Fibroblast of lung (primary cell): Measurements from ENCODE around the gene ERBB2. TPM values are rescaled to one million over a fixed set of nuclear protein-coding genes. Genes with fewer than 3 reads are reported as not detected.

ENCODE experiments used
- DNase-seq, 2 donors: peaks; one replicate each; pipeline versions ENCODE4 v3.0.0 to v3.0.0-alpha.2; 2010; ENCODE audit warnings: low read depth in 2 of 2
- H2AFZ ChIP-seq: 2 replicates; pipeline ENCODE4 v1.5.1; 2012; ENCODE audit warnings: low read length, control low read depth, inconsistent platforms
- H3K27ac ChIP-seq: 2 replicates; pipeline ENCODE4 v1.5.1; 2011; ENCODE audit warnings: low read length, control low read depth; ENCODE audit not compliant: insufficient read depth
- H3K27me3 ChIP-seq: 2 replicates; pipeline ENCODE4 v1.5.1; 2011; ENCODE audit warnings: mild to moderate bottlenecking, low read length; ENCODE audit not compliant: control insufficient read depth, insufficient read depth
- H3K36me3 ChIP-seq: 2 replicates; pipeline ENCODE4 v1.5.1; 2011; ENCODE audit warnings: low read length; ENCODE audit not compliant: control insufficient read depth, insufficient read depth
- H3K4me1 ChIP-seq: 2 replicates; pipeline ENCODE4 v1.5.1; 2011; ENCODE audit warnings: low read length; ENCODE audit not compliant: control insufficient read depth, insufficient read depth; ENCODE audit errors: extremely low read depth
- H3K4me2 ChIP-seq: 2 replicates; pipeline ENCODE4 v1.5.1; 2011; ENCODE audit warnings: low read length, control low read depth; ENCODE audit not compliant: insufficient read depth; ENCODE audit errors: extremely low read depth
- H3K4me3 ChIP-seq, 4 experiments: fragments of 200-600 bp in 1 of 4; sonication (generic) in 1 of 4; replicated peaks in 1 of 4; 2 replicates each; pipeline ENCODE4 v1.5.1; 2011 to 2016; ENCODE audit warnings: low read length in 4 of 4, low read depth in 3 of 4, mild to moderate bottlenecking in 3 of 4, control low read depth in 2 of 4, inconsistent platforms in 1 of 4, mixed read lengths in 1 of 4; ENCODE audit not compliant: insufficient read depth in 1 of 4; ENCODE audit errors: control extremely low read depth in 1 of 4
- H3K79me2 ChIP-seq: 2 replicates; pipeline ENCODE4 v1.5.1; 2012; ENCODE audit warnings: mild to moderate bottlenecking, low read length, inconsistent platforms; ENCODE audit not compliant: control insufficient read depth, insufficient read depth
- H3K9ac ChIP-seq: 2 replicates; pipeline ENCODE4 v1.5.1; 2011; ENCODE audit warnings: mild to moderate bottlenecking, low read length, control low read depth; ENCODE audit not compliant: insufficient read depth
- H3K9me3 ChIP-seq: 2 replicates; pipeline ENCODE4 v1.5.1; 2012; ENCODE audit warnings: low read depth, low read length; ENCODE audit not compliant: control insufficient read depth, insufficient read depth
- H4K20me1 ChIP-seq: 2 replicates; pipeline ENCODE4 v1.5.1; 2011; ENCODE audit warnings: low read length; ENCODE audit not compliant: control insufficient read depth, insufficient read depth; ENCODE audit errors: extremely low read depth
- EZH2 ChIP-seq: IDR thresholded peaks from 2 replicates; pipeline ENCODE4 v1.5.1; 2012; ENCODE audit warnings: low read length, control low read depth, mild to moderate bottlenecking; ENCODE audit errors: missing control alignments
- polyA plus RNA-seq, 2 donors: library from polyadenylated mRNA; depleted of rRNA in 1 of 2; stranded (reverse) in 1 of 2; unstranded in 1 of 2; fragments of >200 nt; gene quantifications; 2 replicates each; pipeline ENCODE4 v1.2.1, GENCODE V29; 2011 to 2012; ENCODE audit warnings: missing spikeins in 1 of 2
- total RNA-seq: library from RNA; depleted of rRNA; stranded (reverse); fragments of >200 nt; gene quantifications from 2 replicates; pipeline ENCODE4 v1.2.1, GENCODE V29; 2014
- TF ChIP-seq, protein P1 (sequence below), 2 donors: IDR thresholded peaks in 1 of 2; conservative IDR thresholded peaks in 1 of 2; 1 replicate in 1 of 2; 2 replicates in 1 of 2; pipeline ENCODE4 v1.5.1; 2011 to 2012; ENCODE audit warnings: low read length in 2 of 2, control low read depth in 1 of 2, inconsistent platforms in 1 of 2, low read depth in 1 of 2, mild to moderate bottlenecking in 1 of 2

The ERBB2 gene
- total and polyA plus RNA-seq, 2 donors (not counting 1 experiment from before 2014, with no cell fraction given): 24.7 to 33.9 TPM

DNA sequence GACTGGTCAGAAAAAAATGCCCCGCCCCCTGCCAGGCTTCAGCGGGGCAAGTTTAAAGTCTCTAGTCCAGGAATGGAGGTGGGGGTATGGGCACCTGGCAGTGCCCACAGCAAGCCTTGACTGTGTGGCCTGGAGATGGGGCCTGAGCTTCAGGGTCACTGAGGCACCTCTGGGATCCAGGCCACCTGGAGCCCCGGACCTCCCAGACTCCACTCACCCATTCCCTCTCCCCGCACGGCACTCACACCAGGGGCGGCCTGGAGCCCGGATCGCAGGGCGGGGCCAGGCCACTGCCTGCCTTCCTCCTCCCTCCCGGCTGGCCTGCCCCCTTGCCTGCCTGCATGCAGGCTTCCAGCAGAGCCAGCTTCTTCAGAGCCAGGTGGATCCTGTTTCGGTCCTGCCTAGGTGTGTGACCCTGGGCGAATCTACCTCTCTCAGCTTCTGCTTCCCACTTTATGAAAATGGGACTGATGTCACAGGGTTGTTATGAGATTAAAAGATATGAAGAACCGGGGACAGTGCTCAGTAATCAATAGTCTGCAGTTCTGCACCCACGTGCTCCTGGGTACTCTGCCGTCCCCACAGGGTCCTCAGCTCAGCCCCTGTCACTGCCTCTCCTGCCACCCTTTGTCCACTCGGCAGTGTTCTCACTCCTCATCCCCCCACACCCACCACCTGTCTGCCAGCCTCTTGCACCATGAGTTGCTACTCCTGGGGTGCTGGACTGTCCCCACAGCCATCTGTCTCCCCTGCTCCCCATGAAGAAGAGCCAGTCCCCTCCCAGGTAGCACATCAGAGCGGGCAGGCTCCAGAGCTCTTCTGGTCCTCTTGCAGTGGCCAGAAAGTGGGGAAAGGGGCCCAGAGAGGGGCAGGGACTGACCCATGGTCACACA is 35.9 kb upstream of the ERBB2 start:
- no peak for DNase-seq
- Histone ChIP-seq H3K79me2 (no peaks in the 10 kb centered on the region), H3K27me3 (peaks cover 18% of the 10 kb centered on the region), H3K4me1 (peaks cover 2% of the 10 kb centered on the region), H3K4me2 (no peak overlapping the region), H2AFZ (no peak overlapping the region), H3K9ac (no peak overlapping the region), H3K36me3 (peaks cover 10% of the 10 kb centered on the region), H3K27ac (no peak overlapping the region), H3K4me3 (no peak overlapping the region), H3K9me3 (no peaks in the 10 kb centered on the region), H4K20me1 (no peaks in the 10 kb centered on the region)
- TF ChIP-seq, protein P1, sequence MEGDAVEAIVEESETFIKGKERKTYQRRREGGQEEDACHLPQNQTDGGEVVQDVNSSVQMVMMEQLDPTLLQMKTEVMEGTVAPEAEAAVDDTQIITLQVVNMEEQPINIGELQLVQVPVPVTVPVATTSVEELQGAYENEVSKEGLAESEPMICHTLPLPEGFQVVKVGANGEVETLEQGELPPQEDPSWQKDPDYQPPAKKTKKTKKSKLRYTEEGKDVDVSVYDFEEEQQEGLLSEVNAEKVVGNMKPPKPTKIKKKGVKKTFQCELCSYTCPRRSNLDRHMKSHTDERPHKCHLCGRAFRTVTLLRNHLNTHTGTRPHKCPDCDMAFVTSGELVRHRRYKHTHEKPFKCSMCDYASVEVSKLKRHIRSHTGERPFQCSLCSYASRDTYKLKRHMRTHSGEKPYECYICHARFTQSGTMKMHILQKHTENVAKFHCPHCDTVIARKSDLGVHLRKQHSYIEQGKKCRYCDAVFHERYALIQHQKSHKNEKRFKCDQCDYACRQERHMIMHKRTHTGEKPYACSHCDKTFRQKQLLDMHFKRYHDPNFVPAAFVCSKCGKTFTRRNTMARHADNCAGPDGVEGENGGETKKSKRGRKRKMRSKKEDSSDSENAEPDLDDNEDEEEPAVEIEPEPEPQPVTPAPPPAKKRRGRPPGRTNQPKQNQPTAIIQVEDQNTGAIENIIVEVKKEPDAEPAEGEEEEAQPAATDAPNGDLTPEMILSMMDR (conservative IDR thresholded peaks at IDR 0.05 in 1 of 2, IDR thresholded peaks at IDR 0.05 in 1 of 2; ENCODE audit: low read depth in 1 of 2, low read length in 2 of 2): no peak
- TF ChIP-seq EZH2: no peak

DNA sequence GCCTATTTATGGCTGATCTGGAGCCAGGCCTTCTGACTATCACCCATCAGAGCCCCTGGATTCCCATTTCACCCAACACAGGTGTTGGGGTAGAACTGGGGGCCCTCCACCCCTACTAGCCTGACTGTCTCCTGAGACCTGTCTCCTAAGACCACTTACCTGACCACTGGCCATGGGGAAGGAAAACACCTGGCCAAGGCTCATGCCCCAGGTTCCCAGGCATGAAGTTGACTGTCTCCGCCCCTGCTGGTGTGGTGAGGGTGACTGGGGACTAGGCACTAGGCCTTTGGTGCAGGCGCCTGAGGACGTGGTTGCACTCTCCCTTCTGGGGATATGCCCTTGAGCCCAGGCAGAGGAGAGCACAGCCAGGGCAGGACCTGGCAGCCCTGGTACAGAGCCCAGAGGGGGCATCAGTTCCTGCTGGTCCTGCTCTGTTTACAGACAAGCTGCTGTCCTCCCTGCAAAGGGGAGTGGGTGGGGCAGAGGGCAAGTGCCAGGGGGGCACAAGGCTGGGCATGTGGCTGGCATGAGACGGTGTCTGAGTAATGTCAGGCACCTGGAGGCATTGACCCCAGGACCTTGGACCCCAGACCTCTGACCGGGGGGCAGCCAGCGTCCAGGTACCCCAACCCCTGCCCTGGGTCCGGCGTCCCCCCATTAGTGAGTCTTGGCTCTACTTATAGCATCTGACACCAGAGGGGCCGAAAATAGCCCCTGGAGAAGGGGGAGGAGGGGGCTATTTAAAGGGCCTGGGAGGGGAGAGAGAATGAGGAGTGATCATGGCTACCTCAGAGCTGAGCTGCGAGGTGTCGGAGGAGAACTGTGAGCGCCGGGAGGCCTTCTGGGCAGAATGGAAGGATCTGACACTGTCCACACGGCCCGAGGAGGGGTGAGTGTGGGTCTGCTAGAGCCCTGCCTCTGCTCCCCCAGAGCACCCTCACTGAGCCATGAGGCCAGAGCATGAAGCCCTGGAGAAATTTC is 35.0 kb upstream of the ERBB2 start, which contains the start of gene TCAP:
TSS of gene TCAP (plus strand) at position 769 of the 981 bp plus-strand sequence. CDS start at position 780, 11 bp downstream.
- H3K79me2 ChIP-seq: no peaks in the 10 kb centered on the region
- peaks cover 2% of the 10 kb centered on the region for H3K4me1 ChIP-seq
- no peak within 1 kb of the TSS for H3K27ac ChIP-seq
- no peak within 1 kb of the TSS for H3K4me3 ChIP-seq
- H3K9me3 ChIP-seq: no peaks in the 10 kb centered on the region
- H3K4me2 ChIP-seq: no peak within 1 kb of the TSS
- TF ChIP-seq, protein P1 (conservative IDR thresholded peaks at IDR 0.05 in 1 of 2, IDR thresholded peaks at IDR 0.05 in 1 of 2; ENCODE audit: low read depth in 1 of 2, low read length in 2 of 2): no peak
- H4K20me1 ChIP-seq: no peaks in the 10 kb centered on the region
- no peak within 1 kb of the TSS for H2AFZ ChIP-seq
- DNase-seq: no peak
- no peak within 1 kb of the TSS for H3K9ac ChIP-seq
- H3K27me3 ChIP-seq: peaks cover 23% of the 10 kb centered on the region
- H3K36me3 ChIP-seq: peaks cover 10% of the 10 kb centered on the region
